ENCODE results near the gene ANKRD17. TPM values are rescaled to one million over a fixed set of nuclear protein-coding genes. Genes with fewer than 3 reads are reported as not detected.

The ANKRD17 gene
- total RNA-seq, 1 experiment from 2014 or later, result 62.1 TPM

DNA sequence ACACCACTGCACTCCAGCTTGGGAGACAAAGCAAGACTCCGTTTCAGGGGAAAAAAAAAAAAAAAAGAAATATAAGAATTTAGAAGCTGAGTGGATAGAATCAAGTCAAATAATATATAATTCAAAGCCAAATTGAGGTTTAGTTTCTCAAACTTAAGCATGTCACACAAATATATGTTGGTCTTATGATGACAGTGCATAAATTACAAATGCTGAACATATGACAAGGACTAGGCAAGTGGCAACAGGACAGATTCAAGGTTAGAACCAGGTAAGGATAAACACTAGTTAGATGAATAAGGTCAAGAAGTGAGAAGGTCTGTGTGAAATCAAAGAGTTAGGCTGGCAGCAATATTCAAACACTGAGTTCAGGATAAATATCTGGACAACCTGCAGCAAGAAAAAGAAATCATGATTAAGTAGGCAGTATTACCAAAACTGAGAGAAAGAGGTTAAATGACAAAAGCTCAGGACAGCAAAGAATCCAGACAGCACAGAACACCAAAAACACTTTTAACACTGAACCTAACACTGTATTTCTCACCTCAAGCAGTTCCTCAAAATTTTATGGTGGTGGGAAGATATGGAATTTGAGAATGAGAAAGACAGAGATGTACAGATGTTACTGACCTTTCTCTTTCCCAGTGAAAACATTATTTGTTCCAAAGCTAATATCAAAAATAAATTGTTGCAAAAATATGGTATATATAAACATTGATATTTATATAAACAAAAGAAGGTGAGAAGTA lies 45.4 kb downstream of the ANKRD17 start:
- Histone ChIP-seq H3K36me3 (ENCODE audit: control insufficient read depth in 1 of 2, insufficient read depth in 2 of 2, low read length in 2 of 2) (no peaks in the 10 kb centered on the region; a peak in 1 of 4 replicates), H3K27me3 (ENCODE audit: insufficient read depth, low read length) (no peaks in the 10 kb centered on the region), H3K9ac (ENCODE audit: low read length) (no peak overlapping the region), H4K20me1 (ENCODE audit: insufficient read depth) (peaks cover 29% of the 10 kb centered on the region), H3K9me2 (ENCODE audit: insufficient read depth) (no peaks in the 10 kb centered on the region), H3K4me2 (ENCODE audit: low read length) (no peak overlapping the region), H3K9me3 (ENCODE audit: control insufficient read depth in 1 of 2, insufficient read depth in 1 of 2, low read depth in 1 of 2, low read length in 2 of 2) (no peaks in the 10 kb centered on the region), H3K4me1 (ENCODE audit: control insufficient read depth in 1 of 2, insufficient read depth in 2 of 2, low read length in 2 of 2) (no peaks in the 10 kb centered on the region), H3K4me3 (replicated peaks in 1 of 2; ENCODE audit: low read depth in 1 of 2, low read length in 2 of 2) (no peak overlapping the region), H3K79me2 (ENCODE audit: insufficient read depth, low read length) (peaks cover 100% of the 10 kb centered on the region), H2AFZ (ENCODE audit: low read depth, low read length, poor library complexity, severe bottlenecking) (no peak overlapping the region), H3K27ac (ENCODE audit: low read depth, low read length) (no peak overlapping the region)
- TF ChIP-seq EZH2 (IDR thresholded peaks at IDR 0.05) (no peak), EGR1 (IDR thresholded peaks at IDR 0.05; ENCODE audit: low read depth) (no peak), SRF (IDR thresholded peaks at IDR 0.05; ENCODE audit: low read depth) (no peak), TCF7L2 (IDR thresholded peaks at IDR 0.05; ENCODE audit: borderline replicate concordance, extremely low read depth, insufficient read depth, insufficient read length) (no peak), ZNF274 (IDR thresholded peaks at IDR 0.05; ENCODE audit: low read depth, low read length) (no peak), CEBPB (IDR thresholded peaks at IDR 0.05; ENCODE audit: low read depth) (no peak), JUND (IDR thresholded peaks at IDR 0.05) (no peak), ELF1 (IDR thresholded peaks at IDR 0.05; ENCODE audit: borderline replicate concordance, low read depth) (no peak), SP1 (IDR thresholded peaks at IDR 0.05; ENCODE audit: low read depth) (no peak), POLR2AphosphoS5 (IDR thresholded peaks at IDR 0.05; ENCODE audit: low read depth, low read length) (no peak), SIN3A (IDR thresholded peaks at IDR 0.05; ENCODE audit: low read depth) (no peak), RAD21 (IDR thresholded peaks at IDR 0.05; ENCODE audit: low read depth) (no peak), FOSL1 (IDR thresholded peaks at IDR 0.05; ENCODE audit: low read depth) (no peak), YY1 (IDR thresholded peaks at IDR 0.05; ENCODE audit: extremely low read depth, insufficient replicate concordance, low read depth, low read length) (no peak)
- TF ChIP-seq, protein P1, sequence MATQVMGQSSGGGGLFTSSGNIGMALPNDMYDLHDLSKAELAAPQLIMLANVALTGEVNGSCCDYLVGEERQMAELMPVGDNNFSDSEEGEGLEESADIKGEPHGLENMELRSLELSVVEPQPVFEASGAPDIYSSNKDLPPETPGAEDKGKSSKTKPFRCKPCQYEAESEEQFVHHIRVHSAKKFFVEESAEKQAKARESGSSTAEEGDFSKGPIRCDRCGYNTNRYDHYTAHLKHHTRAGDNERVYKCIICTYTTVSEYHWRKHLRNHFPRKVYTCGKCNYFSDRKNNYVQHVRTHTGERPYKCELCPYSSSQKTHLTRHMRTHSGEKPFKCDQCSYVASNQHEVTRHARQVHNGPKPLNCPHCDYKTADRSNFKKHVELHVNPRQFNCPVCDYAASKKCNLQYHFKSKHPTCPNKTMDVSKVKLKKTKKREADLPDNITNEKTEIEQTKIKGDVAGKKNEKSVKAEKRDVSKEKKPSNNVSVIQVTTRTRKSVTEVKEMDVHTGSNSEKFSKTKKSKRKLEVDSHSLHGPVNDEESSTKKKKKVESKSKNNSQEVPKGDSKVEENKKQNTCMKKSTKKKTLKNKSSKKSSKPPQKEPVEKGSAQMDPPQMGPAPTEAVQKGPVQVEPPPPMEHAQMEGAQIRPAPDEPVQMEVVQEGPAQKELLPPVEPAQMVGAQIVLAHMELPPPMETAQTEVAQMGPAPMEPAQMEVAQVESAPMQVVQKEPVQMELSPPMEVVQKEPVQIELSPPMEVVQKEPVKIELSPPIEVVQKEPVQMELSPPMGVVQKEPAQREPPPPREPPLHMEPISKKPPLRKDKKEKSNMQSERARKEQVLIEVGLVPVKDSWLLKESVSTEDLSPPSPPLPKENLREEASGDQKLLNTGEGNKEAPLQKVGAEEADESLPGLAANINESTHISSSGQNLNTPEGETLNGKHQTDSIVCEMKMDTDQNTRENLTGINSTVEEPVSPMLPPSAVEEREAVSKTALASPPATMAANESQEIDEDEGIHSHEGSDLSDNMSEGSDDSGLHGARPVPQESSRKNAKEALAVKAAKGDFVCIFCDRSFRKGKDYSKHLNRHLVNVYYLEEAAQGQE (IDR thresholded peaks at IDR 0.05; ENCODE audit: low read depth), result no peak
- TF ChIP-seq, protein P2, sequence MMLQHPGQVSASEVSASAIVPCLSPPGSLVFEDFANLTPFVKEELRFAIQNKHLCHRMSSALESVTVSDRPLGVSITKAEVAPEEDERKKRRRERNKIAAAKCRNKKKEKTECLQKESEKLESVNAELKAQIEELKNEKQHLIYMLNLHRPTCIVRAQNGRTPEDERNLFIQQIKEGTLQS (IDR thresholded peaks at IDR 0.05), result no peak
- TF ChIP-seq, protein P3, sequence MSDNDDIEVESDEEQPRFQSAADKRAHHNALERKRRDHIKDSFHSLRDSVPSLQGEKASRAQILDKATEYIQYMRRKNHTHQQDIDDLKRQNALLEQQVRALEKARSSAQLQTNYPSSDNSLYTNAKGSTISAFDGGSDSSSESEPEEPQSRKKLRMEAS (IDR thresholded peaks at IDR 0.05), result no peak
- ChIA-PET RAD21 (ENCODE audit: low non-redundant PET in 1 of 2, low total read pairs in 2 of 2, uncharacterized antibody in 2 of 2, unreplicated experiment in 2 of 2) (no interaction called here), CTCF (no interaction called here), POLR2A (interaction anchor here (0.6 to 1.3 kb wide), 2 partner anchors 10 to 45 kb away, joined by 4 read pairs; partner anchors contain the start of gene ANKRD17)
- ATAC-seq (no peak), DNase-seq (ENCODE audit: low read depth, low spot score) (no peak)
- BruUV-seq (replicated peaks), result no TSS peak
- intact Hi-C loops (cut with micrococcal nuclease), result no loop called here
